Fibroblast of villous mesenchyme (primary cell): Measurements from ENCODE around the gene PROZ. TPM values are rescaled to one million over a fixed set of nuclear protein-coding genes. Genes with fewer than 3 reads are reported as not detected.

ENCODE experiments used
- DNase-seq: peaks from one replicate; pipeline ENCODE4 v3.0.0-alpha.2; 2010; ENCODE audit warnings: low read depth
- H3K4me3 ChIP-seq: 2 replicates; pipeline ENCODE4 v1.5.1; 2011; ENCODE audit warnings: low read depth, mild to moderate bottlenecking, low read length
- CTCF ChIP-seq: IDR thresholded peaks from 2 replicates; pipeline ENCODE4 v1.5.1; 2012; ENCODE audit warnings: low read depth, mild to moderate bottlenecking, low read length; ENCODE audit not compliant: insufficient read depth
- small RNA-seq: library from RNA; depleted of rRNA; stranded (forward); fragments of <200 nt; gene quantifications from one replicate; pipeline ENCODE3, GENCODE V24; 2012
- total RNA-seq: library from RNA; depleted of rRNA; stranded (reverse); fragments of >200 nt; gene quantifications from 2 replicates; pipeline ENCODE4 v1.2.3, GENCODE V29; 2012

PROZ gene
- total RNA-seq, 1 donor = under 0.01 TPM

DNA sequence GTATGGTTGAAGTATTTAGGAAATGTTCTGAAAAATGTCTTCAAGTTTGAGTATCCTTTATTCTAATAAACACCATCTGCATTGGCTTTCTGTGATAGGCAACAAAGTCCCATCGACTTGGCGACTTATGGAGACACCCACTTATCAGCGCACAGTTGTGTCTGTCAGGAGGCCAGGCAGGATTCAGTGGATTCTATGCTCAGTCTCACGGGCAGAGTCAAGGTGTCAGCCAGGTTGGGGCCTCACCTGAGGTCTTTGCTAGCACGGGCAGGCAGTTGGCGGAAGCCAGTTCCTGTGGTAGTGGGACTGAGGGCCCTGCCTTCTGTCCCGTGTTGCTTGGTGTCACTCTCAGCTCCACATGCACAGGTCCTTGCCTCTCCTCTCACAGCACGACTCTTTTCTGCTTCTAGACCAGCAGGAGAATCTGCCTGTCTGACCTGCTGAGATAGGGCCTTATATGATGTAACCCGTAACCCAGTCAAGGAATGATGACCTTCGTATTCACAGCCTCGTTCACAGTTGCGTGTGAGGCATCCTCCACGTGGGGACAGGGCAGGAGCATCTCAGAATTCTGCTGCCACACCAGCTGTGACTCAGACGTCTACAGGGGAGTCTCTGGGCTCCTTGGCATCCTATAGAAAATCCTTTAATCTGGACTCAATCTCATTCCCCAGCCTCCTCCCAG, 61.0 kb downstream of the PROZ start:
- peak; percentile 16 for DNase-seq
- no peak for TF ChIP-seq CTCF
- no peak overlapping the region for H3K4me3 ChIP-seq

DNA sequence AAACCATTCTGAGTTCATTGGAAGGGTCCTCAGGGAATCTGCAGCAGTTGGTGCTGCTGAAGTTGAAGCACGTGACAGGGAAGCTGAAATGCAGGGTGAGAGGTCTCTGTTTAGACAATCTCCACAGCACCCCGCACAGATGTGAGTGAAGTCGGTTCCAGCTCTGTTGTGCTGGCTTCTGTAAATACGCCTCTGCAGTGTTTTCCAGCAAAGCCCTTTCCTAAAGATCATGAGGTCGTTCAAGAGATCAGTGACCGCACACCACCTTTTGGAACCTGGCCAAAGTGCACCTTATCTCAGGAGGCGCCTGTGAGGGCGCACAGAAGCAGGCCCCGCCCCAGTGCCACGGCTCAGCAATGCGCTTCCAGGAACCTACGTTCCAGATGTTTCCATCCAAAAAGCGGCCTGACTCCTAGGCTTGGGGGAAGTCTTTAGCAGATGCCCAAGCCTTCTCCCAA, 61.7 kb downstream of the PROZ start:
- no peak overlapping the region for H3K4me3 ChIP-seq
- no peak for DNase-seq
- TF ChIP-seq CTCF = no peak

DNA sequence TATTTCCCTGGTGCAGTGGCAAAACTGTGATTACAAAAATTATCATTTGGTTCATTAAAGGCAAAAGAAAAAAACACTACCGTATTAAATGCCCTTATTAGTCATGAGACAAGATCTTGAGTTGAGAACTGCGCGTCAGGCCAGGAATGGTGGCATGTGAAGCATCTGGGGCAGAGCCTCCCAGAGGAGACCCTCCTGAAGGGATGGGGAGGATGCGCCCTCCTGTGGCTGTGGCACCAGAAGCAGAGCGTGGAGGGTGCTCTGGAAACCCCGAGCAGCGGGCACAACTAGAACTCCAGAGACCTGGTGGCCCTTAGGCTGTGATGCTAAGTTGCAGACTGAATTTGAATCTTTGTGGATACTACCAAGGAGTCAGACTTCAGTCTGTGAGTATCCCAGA, 62.4 kb downstream of the PROZ start:
- peak; percentile 35 for TF ChIP-seq CTCF
- H3K4me3 ChIP-seq = no peak overlapping the region
- peak; percentile 23 for DNase-seq

Small RNA genes within 50 kb of the gene (small RNA-seq; reads per million reads assigned to genes)
- not detected for gene AL137002.1

Other genes starting within 250 kb of the PROZ start
- gene MCF2L, start 189.4 kb upstream of the PROZ start, total RNA-seq = under 0.01 TPM in 1 of 2 replicates, not detected in the other
- not detected in 2 replicates for gene F7, start 52.9 kb upstream of the PROZ start, total RNA-seq
- 8.7 and 12.5 TPM in 2 replicates for gene F10, start 35.8 kb upstream of the PROZ start, total RNA-seq
- 54.8 and 83.8 TPM in 2 replicates for gene PCID2, start 50.0 kb downstream of the PROZ start, total RNA-seq
- 114 and 132 TPM in 2 replicates for gene CUL4A, start 51.0 kb downstream of the PROZ start, total RNA-seq
- gene LAMP1, start 138.6 kb downstream of the PROZ start, total RNA-seq = 101 and 110 TPM in 2 replicates
- gene GRTP1, start 205.5 kb downstream of the PROZ start, total RNA-seq = 0.43 and 3.2 TPM in 2 replicates